HUES6 (cell line): ENCODE results near the gene GRM8.

Source experiments
- H3K27ac ChIP-seq: 2 replicates; pipeline ENCODE4 v1.7.0; 2013; ENCODE audit warnings: low read depth, mild to moderate bottlenecking, low read length, inconsistent platforms
- H3K27me3 ChIP-seq: 2 replicates; pipeline ENCODE4 v1.6.1; 2013; ENCODE audit warnings: low read length; ENCODE audit not compliant: control insufficient read depth, insufficient read depth
- H3K36me3 ChIP-seq: 2 replicates; pipeline ENCODE4 v1.6.1; 2013; ENCODE audit warnings: low read length; ENCODE audit not compliant: control insufficient read depth, insufficient read depth
- H3K4me1 ChIP-seq: 2 replicates; pipeline ENCODE4 v1.6.1; 2013; ENCODE audit warnings: low read length; ENCODE audit not compliant: control insufficient read depth, insufficient read depth
- H3K4me3 ChIP-seq: 2 replicates; pipeline ENCODE4 v1.5.1; 2013; ENCODE audit warnings: low read depth, low read length
- H3K9ac ChIP-seq: one replicate; pipeline ENCODE4 v1.6.1; 2013; ENCODE audit warnings: mild to moderate bottlenecking, low read length
- H3K9me3 ChIP-seq: 2 replicates; pipeline ENCODE4 v1.6.1; 2013; ENCODE audit warnings: low read depth, low read length; ENCODE audit not compliant: control insufficient read depth, insufficient read depth

The GRM8 gene

DNA sequence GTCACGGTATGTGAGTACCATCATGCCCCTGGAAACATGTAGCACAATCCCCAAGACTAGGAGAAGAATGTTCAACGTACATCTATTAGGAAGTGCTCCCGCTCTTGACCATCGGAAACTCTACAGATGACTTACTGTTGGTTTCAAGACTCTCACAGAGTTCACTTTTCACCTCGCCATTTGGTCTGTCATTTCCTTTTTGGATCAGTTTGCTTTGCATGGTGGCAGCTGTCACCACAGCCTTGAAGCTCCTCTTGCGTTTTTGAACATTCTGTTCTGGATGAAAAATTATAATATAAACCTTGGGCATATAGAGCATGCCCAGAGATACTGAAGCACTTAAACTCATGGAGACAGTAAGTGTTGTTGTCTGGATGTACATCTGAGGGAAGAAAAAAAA, 806.8 kb downstream of the GRM8 start:
- Histone ChIP-seq H3K4me3 (no peak overlapping the region), H3K4me1 (no peaks in the 10 kb centered on the region), H3K9me3 (no peaks in the 10 kb centered on the region), H3K9ac (no peak overlapping the region), H3K27ac (no peak overlapping the region), H3K36me3 (no peaks in the 10 kb centered on the region), H3K27me3 (no peaks in the 10 kb centered on the region)

DNA sequence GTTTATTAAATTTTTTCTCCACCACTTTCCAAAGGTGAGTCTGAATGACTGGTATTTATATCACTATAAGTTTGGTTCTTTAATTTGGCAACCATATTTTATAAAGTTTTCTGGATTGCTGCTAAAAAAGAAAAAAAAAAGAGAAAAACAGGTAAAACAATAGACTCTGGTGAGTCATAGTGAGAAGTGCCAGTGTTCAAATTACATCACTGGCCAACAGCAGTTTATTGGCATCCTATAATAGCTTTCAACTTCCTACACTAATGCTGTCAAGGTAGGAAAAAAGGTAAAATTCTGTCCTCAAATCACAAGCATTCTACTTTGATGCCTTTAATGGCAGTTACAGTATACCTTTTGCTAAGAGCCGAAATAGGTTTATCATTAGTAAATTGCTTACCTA, 808.8 kb downstream of the GRM8 start:
- Histone ChIP-seq H3K9ac (no peak overlapping the region), H3K27me3 (no peaks in the 10 kb centered on the region), H3K36me3 (no peaks in the 10 kb centered on the region), H3K4me1 (no peaks in the 10 kb centered on the region), H3K27ac (no peak overlapping the region), H3K9me3 (no peaks in the 10 kb centered on the region), H3K4me3 (no peak overlapping the region)

DNA sequence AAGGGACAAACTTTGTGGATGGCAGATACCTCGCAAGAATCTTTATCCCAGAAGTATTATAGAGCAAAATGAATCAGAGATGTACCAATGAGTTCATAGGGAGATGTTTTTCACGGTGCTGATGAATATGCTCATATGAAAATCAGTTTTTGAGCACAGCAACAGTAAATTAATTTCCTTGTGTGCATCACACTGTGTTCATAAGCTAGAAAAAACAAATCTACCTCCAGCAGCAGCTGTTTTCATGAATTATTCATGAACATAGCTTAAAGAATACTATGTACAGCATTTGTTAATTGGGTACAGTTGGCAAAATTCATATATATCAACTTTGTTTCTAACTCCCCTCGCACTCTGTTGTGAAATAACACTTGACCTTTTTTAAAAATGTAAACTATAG, 809.8 kb downstream of the GRM8 start:
- H3K9me3 ChIP-seq: no peaks in the 10 kb centered on the region
- no peaks in the 10 kb centered on the region for H3K27me3 ChIP-seq
- no peak overlapping the region for H3K9ac ChIP-seq
- no peak overlapping the region for H3K4me3 ChIP-seq
- H3K27ac ChIP-seq: no peak overlapping the region
- H3K36me3 ChIP-seq: no peaks in the 10 kb centered on the region
- H3K4me1 ChIP-seq: no peaks in the 10 kb centered on the region

DNA sequence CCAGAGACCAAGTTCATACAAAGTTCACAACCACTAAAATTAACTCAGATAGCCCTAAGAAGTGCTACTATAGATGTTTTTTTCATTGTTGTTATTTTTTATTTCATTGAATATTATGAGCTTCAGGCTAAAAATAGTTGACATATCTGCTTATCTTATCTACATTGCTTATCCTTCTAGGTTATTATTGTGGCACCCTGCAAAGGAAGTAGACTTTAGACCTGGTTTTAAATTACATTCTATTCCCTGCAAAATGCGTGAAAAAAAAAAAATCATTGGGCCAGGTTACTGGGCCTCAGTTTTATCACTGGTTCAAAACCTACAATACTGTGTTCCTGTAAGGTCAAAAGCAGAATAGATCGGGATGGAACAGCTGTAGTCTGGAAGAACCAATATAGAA, 811.0 kb downstream of the GRM8 start:
- no peak overlapping the region for H3K27ac ChIP-seq
- H3K9ac ChIP-seq: no peak overlapping the region
- no peaks in the 10 kb centered on the region for H3K27me3 ChIP-seq
- no peaks in the 10 kb centered on the region for H3K4me1 ChIP-seq
- no peaks in the 10 kb centered on the region for H3K9me3 ChIP-seq
- no peak overlapping the region for H3K4me3 ChIP-seq
- no peaks in the 10 kb centered on the region for H3K36me3 ChIP-seq

DNA sequence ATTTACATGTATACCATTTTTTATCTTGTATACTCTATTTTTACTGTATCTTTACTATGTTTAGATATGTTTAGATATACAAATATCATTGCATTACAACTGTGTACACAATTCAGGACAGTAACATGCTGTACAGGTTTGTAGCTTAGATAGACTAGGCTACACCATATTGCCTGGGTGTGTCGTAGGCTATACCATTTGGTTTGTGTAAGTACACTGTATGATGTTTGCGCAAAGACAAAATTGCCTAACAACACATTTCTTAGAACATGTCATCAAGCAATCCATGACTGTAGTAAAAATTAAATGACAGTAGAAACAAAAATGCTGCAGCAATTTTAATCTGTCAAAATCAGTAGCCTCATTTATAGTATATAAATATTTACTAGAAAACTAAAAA, 812.2 kb downstream of the GRM8 start:
- Histone ChIP-seq H3K27me3 (no peaks in the 10 kb centered on the region), H3K27ac (no peak overlapping the region), H3K9ac (no peak overlapping the region), H3K4me1 (no peaks in the 10 kb centered on the region), H3K36me3 (no peaks in the 10 kb centered on the region), H3K9me3 (no peaks in the 10 kb centered on the region), H3K4me3 (no peak overlapping the region)

DNA sequence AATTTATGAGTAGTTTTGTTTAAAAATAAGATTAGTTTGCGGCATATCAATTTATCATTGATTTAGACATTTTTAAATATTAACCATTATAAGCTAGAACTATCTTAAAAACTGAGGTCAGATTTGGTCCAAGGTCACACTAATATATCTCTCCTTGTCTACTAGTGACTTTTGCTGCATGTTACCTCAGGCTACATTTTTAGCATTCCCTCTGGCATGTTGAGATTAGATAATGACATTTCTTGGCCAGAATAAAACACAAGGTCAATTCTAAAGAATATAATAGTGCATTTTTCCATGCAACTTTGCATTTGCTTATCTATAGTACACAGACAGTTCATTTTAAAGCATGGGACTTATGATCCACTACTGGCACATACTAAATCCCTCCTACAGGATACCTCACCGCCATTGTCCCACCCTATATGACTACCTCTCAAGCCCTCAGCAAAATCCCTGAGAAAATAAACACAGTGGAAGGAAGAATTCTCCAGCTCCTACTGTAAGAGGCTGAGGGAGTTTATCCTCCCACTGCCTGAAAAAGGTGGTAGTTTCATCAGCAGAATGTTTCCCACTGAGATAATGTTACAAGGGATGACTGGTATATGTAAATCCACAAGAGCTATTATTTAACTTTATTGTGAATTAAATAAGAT, 816.4 kb downstream of the GRM8 start:
- Histone ChIP-seq H3K36me3 (no peaks in the 10 kb centered on the region), H3K4me3 (no peak overlapping the region), H3K4me1 (no peaks in the 10 kb centered on the region), H3K9me3 (no peaks in the 10 kb centered on the region), H3K27ac (no peak overlapping the region), H3K27me3 (no peaks in the 10 kb centered on the region), H3K9ac (no peak overlapping the region)

DNA sequence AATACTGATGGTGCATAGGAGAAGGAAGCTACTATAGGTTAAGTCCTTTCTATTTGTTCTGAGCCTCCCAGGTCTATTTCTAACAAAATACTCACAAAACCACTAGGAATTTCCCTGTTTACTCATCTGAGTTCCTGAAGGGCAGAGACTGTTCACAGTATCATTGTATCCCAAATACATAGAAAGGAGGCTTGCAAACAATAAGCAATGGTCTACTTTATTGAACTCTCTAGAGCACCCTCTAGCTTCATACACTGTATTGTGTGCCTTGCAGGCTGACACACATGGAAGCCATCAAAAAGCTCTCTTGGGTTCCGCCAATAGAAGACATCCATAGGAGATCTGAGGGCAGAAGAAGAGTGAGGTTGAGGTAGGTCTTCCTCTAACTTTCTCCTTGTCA, 826.1 kb downstream of the GRM8 start:
- Histone ChIP-seq H3K9ac (no peak overlapping the region), H3K9me3 (no peaks in the 10 kb centered on the region), H3K27me3 (no peaks in the 10 kb centered on the region), H3K27ac (no peak overlapping the region), H3K4me3 (no peak overlapping the region), H3K36me3 (no peaks in the 10 kb centered on the region), H3K4me1 (no peaks in the 10 kb centered on the region)

DNA sequence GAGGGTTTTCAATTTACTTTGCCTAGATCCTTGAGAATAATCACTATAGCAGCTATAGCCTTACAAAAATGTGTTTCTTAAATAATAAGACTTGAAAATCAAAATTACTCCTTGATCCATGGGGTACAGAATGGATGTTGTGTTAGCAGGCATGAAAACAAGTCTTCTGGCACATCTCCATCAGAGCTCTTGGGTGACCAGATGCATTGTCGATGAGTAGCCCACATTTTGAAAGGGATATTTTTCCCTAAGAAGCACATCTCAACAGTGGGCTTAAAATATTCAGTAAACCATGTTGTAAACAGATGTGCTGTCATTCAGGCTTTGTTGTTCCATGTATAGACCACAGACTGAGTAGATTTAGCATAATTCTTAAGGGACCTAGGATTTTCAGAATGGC, 827.8 kb downstream of the GRM8 start:
- Histone ChIP-seq H3K4me1 (no peaks in the 10 kb centered on the region), H3K9ac (no peak overlapping the region), H3K27ac (no peak overlapping the region), H3K36me3 (no peaks in the 10 kb centered on the region), H3K27me3 (no peaks in the 10 kb centered on the region), H3K4me3 (no peak overlapping the region), H3K9me3 (no peaks in the 10 kb centered on the region)

DNA sequence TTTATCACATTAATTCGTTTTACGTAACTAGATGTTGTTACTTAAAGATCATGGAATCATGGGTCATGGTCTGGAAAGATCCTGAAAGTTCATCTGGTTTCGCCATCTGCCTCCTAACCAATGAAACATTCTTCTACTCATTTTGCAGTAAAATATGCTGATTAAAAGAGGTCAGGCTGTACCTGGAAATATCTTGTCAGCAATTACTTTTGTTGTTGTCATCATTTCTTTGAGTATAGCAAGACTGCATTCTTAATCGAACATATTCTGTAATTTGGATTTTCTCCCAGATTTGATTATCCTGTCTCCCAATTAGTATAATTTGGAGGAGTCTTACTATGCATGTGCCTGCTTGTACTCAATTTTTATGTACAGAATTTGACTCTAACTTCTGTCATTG, 833.7 kb downstream of the GRM8 start:
- Histone ChIP-seq H3K4me3 (no peak overlapping the region), H3K4me1 (no peaks in the 10 kb centered on the region), H3K9ac (no peak overlapping the region), H3K9me3 (no peaks in the 10 kb centered on the region), H3K27me3 (no peaks in the 10 kb centered on the region), H3K27ac (no peak overlapping the region), H3K36me3 (no peaks in the 10 kb centered on the region)

DNA sequence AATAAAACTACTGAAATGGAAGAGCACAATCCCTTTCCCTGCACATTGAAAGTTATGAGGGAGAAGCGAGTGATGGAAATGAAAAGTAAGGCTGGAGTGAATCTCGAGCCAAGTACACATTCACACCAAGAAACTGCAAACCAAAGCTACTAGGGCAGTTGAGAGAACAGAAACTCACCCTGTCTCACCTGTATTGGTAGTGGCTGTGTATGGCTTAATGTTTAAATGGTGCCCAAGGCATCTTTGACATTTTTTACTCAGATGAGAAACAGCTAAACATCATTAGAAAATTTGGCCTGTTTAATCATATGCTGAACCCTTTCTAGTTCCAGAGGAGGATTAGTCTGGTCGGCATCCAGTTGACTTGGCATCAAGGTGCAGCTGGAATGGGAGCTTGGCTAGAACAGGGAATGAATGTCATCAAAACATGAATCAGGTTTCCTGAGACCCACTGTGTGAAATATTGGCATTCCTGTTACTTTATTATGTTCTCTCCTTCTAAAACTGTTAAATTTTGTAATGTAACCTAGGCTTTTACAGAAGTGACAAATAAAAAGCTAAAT, 840.8 kb downstream of the GRM8 start:
- Histone ChIP-seq H3K9ac (no peak overlapping the region), H3K4me1 (no peaks in the 10 kb centered on the region), H3K9me3 (no peaks in the 10 kb centered on the region), H3K36me3 (no peaks in the 10 kb centered on the region), H3K27me3 (no peaks in the 10 kb centered on the region), H3K4me3 (no peak overlapping the region), H3K27ac (no peak overlapping the region)

DNA sequence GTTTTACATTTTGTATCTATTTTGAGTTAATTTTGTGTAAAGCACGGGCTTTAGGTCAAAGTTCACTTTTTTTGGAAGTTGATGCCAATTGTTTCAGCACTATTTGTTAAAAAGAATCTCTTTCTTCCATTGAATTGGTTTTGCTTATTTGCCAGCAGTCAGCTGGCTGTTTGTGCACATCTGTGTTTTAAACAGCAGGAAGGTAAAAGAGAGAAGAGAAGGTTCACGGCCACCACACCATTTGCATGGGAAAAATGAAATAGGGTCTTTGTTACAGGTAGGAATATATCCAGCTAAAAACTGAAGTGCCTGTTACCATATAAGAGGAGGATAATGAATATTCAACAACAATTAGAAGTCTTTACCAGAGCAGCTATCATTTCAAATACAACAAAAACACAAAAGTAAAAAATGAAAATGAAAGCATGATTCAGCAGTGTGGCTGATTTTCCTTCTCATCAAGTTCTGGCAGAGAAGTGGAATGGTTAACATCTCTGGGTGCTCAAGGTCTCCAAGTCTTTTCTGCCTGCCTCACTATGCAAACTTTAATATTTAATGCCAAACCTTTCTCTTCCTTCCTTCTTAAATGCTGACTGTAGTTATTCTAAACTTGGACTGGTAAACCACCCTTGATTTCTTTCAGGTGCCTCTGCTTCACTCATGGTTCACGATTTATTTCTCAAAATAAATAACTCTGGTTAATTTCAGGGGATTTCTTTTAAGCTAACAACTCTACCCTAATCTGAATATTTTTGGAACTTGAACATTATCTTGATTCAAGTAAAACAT, 841.5 kb downstream of the GRM8 start:
- Histone ChIP-seq H3K9ac (no peak overlapping the region), H3K27me3 (no peaks in the 10 kb centered on the region), H3K27ac (no peak overlapping the region), H3K36me3 (no peaks in the 10 kb centered on the region), H3K9me3 (no peaks in the 10 kb centered on the region), H3K4me1 (no peaks in the 10 kb centered on the region), H3K4me3 (no peak overlapping the region)
